BLaER1 treated with 17β-estradiol and CSF1 and Interleukin-3, amounts not matched to agents 10 nM and 100 nM (cell line): ENCODE data around the gene AMFR.

Source experiments
- H3K27ac ChIP-seq, 11 experiments: shearing (Covaris generic); formaldehyde crosslinking; 2 replicates each; pipeline ENCODE4 v1.8.1; 2022
- H3K27me3 ChIP-seq, 11 experiments: shearing (Covaris generic); formaldehyde crosslinking; 2 replicates each; pipeline ENCODE4 v1.8.1; 2022
- H3K36me3 ChIP-seq, 11 experiments: shearing (Covaris generic); formaldehyde crosslinking; 2 replicates each; pipeline ENCODE4 v1.8.1; 2022
- H3K4me1 ChIP-seq, 10 experiments: shearing (Covaris generic); formaldehyde crosslinking; 2 replicates each; pipeline ENCODE4 v1.8.1; 2022
- H3K4me2 ChIP-seq, 11 experiments: shearing (Covaris generic); formaldehyde crosslinking; 2 replicates each; pipeline ENCODE4 v1.8.1; 2022
- H3K4me3 ChIP-seq, 10 experiments: shearing (Covaris generic); formaldehyde crosslinking; 2 replicates each; pipeline ENCODE4 v1.8.1; 2022
- H3K9ac ChIP-seq, 11 experiments: shearing (Covaris generic); formaldehyde crosslinking; 2 replicates each; pipeline ENCODE4 v1.8.1; 2022
- H3K9me3 ChIP-seq, 11 experiments: shearing (Covaris generic); formaldehyde crosslinking; replicated peaks in 1 of 11; 2 replicates each; pipeline ENCODE4 v1.8.1; 2022
- H4K20me1 ChIP-seq, 11 experiments: shearing (Covaris generic); formaldehyde crosslinking; 2 replicates each; pipeline ENCODE4 v1.8.1; 2022
- Cebpa-rat ChIP-seq, 11 experiments: shearing (Covaris generic); IDR thresholded peaks; 2 replicates each; pipeline ENCODE4 v1.8.1; 2022

Gene AMFR

DNA sequence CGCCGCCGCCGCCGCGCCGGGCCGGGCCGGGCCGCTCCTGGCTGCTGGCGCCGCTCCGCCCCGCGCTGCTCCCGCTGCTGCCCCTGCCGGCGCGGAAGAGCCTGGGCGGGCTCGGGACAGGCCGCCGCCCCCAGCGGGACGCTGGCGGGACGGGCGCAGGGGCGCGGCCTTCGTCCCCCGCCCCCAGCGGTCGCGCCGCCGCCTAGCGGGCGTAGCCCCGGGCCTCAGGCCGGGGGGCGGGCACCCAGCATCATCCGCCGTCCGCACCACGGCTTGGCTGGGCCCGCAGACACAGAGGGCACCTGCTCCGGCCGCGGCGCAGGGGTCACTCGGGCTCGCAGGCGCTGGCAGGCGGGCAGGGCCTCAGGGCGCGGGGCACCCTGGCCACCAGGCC, at the start of gene AMFR:
Gene AMFR (minus strand): TSS at position 107 of the 394 bp plus-strand sequence. CDS start 218 bp downstream, outside the sequence.
- TF ChIP-seq Cebpa-rat (IDR thresholded peaks at IDR 0.05), result no peak
- peak within 1 kb of the TSS; percentile 88 to 98 (median 96) for H3K4me2 ChIP-seq
- H3K4me1 ChIP-seq, result peaks cover 30 to 40% (median 35%) of the 10 kb centered on the region in 10 experiments
- H4K20me1 ChIP-seq, result peaks cover 14 to 46% (median 31%) of the 10 kb centered on the region in 11 experiments; a peak in 20 of 22 replicates
- H3K9ac ChIP-seq, result peak within 1 kb of the TSS; percentile 87 to 98 (median 94)
- peaks cover 2 to 21% (median 12%) of the 10 kb centered on the region in 11 experiments; a peak in 18 of 22 replicates for H3K36me3 ChIP-seq
- H3K9me3 ChIP-seq, result no peaks in the 10 kb centered on the region
- peak within 1 kb of the TSS; percentile 77 to 98 (median 96) for H3K4me3 ChIP-seq
- H3K27ac ChIP-seq, result peak within 1 kb of the TSS; percentile 85 to 95 (median 90)
- no peaks in the 10 kb centered on the region for H3K27me3 ChIP-seq

DNA sequence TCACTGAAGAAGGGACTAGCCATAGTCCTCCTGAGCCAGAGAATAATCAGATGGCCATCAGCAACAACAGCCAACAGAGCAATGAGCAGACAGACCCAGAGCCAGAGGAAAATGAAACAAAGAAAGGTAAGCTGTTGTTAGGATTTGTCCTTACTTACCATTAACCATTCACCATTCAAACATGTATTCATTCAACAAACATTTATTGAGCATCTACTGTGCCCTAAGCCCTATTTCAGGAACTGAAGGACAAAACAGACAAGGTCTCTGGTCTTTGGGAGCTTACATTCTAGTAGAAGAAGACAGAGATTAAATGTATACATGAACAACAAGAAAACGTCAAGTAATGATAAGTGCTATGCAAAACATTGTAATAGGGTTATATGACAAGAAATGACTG, 45.3 kb upstream of the AMFR start:
- Histone ChIP-seq H3K27ac (no peak overlapping the region), H3K27me3 (no peaks in the 10 kb centered on the region), H3K9ac (no peak overlapping the region), H3K4me3 (no peak overlapping the region), H3K36me3 (peaks cover 100% of the 10 kb centered on the region in 11 experiments), H3K4me1 (no peaks in the 10 kb centered on the region), H3K4me2 (no peak overlapping the region), H4K20me1 (peaks cover 0 to 15% (median 0%) of the 10 kb centered on the region in 11 experiments; a peak in 2 of 22 replicates), H3K9me3 (no peaks in the 10 kb centered on the region)
- no peak for TF ChIP-seq Cebpa-rat (IDR thresholded peaks at IDR 0.05)

DNA sequence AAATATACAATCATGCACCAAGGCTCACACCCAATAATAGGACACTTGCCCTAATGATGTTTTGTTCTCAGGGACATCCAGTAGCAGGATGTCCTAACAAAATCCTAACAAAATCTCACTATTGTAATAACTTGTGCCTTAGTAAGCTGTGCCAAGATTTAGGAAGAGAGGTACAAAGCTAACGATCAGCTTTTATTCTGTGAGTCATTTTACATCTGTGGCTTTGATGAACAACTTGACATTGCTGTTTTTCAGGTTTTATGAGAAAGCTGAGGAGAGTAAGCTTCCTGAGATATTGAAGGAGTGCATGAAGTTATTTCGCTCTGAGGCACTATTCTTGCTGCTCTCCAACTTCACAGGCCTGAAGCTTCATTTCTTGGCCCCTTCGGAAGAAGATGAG, 44.9 kb upstream of the AMFR start:
- Histone ChIP-seq H3K4me2 (no peak overlapping the region), H3K27ac (no peak overlapping the region), H3K36me3 (peaks cover 100% of the 10 kb centered on the region in 11 experiments), H3K4me3 (no peak overlapping the region), H4K20me1 (peaks cover 0 to 15% (median 0%) of the 10 kb centered on the region in 11 experiments; a peak in 2 of 22 replicates), H3K27me3 (no peaks in the 10 kb centered on the region), H3K9me3 (no peaks in the 10 kb centered on the region), H3K4me1 (no peaks in the 10 kb centered on the region), H3K9ac (no peak overlapping the region)
- no peak for TF ChIP-seq Cebpa-rat (IDR thresholded peaks at IDR 0.05)

DNA sequence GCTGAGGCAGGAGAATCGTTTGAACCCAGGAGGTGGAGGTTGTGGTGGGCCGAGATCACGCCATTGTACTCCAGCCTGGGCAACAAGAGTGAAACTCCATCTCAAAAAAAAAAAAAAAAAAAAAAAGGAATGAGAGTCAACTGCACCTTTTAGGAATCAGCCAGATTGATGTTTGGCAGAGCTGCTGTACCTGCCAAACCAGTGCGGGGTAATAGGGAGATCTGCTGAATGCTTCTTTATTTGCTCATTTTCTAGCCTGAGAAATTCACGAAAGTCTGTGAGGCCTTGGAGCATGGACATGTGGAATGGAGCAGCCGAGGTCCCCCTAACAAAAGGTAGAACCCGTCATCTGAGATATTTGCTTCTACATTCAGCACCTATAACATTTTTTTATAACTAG, 44.4 kb upstream of the AMFR start:
- H4K20me1 ChIP-seq, result peaks cover 0 to 15% (median 0%) of the 10 kb centered on the region in 11 experiments; a peak in 2 of 22 replicates
- no peaks in the 10 kb centered on the region for H3K9me3 ChIP-seq
- H3K9ac ChIP-seq, result no peak overlapping the region
- no peak overlapping the region for H3K4me3 ChIP-seq
- H3K27ac ChIP-seq, result no peak overlapping the region
- no peaks in the 10 kb centered on the region for H3K27me3 ChIP-seq
- peaks cover 100% of the 10 kb centered on the region in 11 experiments for H3K36me3 ChIP-seq
- no peaks in the 10 kb centered on the region for H3K4me1 ChIP-seq
- no peak overlapping the region for H3K4me2 ChIP-seq
- no peak for TF ChIP-seq Cebpa-rat (IDR thresholded peaks at IDR 0.05)

DNA sequence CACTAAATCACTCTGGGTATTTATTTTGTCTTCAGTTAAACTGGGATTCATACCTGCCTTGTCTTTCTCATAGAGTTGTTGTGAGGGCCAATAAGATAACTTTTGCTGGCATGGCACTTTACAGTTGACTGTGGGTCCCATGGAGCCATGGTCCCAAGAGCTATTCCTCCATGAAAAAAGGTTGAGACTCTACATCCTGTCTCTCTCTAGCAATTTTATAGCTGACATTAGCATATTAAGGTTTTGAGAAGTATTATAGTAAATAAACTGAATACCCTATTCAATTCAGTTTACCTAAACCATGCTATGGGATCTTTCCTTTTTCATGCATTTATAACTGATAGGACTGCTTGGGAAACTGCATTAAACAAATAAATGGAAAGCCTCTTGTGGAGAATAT, 43.5 kb upstream of the AMFR start:
- no peak for TF ChIP-seq Cebpa-rat (IDR thresholded peaks at IDR 0.05)
- H3K4me2 ChIP-seq, result no peak overlapping the region
- H3K27me3 ChIP-seq, result no peaks in the 10 kb centered on the region
- H3K4me3 ChIP-seq, result no peak overlapping the region
- H3K27ac ChIP-seq, result no peak overlapping the region
- H3K9me3 ChIP-seq, result no peaks in the 10 kb centered on the region
- H3K36me3 ChIP-seq, result peaks cover 100% of the 10 kb centered on the region in 11 experiments
- no peak overlapping the region for H3K9ac ChIP-seq
- peaks cover 0 to 15% (median 0%) of the 10 kb centered on the region in 11 experiments; a peak in 2 of 22 replicates for H4K20me1 ChIP-seq
- H3K4me1 ChIP-seq, result no peaks in the 10 kb centered on the region

DNA sequence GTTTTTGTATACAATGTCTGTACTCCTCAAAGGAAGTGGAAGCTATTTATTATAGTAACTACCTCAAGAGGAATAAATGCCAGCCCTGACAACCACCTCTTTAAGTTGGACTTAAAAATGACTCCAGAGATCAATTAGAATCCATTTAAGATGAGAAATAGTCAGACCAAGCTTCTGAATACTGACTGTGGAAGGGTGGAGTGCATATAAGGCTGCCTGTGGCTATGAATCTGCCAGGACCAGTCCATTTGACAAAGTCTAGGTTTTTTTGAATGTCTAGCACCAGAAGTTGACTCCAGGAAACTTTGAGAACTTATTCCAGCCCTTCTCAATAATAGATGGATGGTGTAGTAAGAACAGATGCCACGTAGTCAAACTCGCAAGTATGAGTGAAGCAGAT, 41.0 kb upstream of the AMFR start:
- Histone ChIP-seq H3K4me1 (no peaks in the 10 kb centered on the region), H3K27me3 (no peaks in the 10 kb centered on the region), H3K4me2 (no peak overlapping the region), H4K20me1 (peaks cover 0 to 13% (median 0%) of the 10 kb centered on the region in 11 experiments; a peak in 2 of 22 replicates), H3K9ac (no peak overlapping the region), H3K4me3 (no peak overlapping the region), H3K9me3 (no peaks in the 10 kb centered on the region), H3K27ac (no peak overlapping the region), H3K36me3 (peaks cover 99 to 100% (median 100%) of the 10 kb centered on the region in 11 experiments)
- no peak for TF ChIP-seq Cebpa-rat (IDR thresholded peaks at IDR 0.05)

DNA sequence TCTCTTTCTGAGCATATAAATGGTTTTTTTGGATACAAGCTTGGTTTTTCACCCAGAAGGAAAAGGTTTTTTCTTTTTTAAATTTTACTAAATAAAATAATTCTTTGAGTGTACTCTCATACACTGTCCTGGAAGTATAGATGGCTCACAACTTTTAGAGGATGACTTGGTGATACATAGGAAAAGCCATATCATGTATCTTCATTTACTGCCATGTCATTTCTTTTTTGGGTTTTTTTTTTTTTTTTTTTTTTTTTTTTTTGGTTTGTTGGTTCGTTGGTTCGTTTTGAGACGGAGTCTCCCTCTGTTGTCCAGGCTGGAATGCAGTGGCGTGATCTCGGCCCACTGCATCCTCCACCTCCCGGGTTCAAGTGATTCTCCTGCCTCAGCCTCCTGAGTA, 37.8 kb upstream of the AMFR start:
- no peak for TF ChIP-seq Cebpa-rat (IDR thresholded peaks at IDR 0.05)
- Histone ChIP-seq H3K27me3 (no peaks in the 10 kb centered on the region), H4K20me1 (peaks cover 0 to 19% (median 0%) of the 10 kb centered on the region in 11 experiments; a peak in 1 of 22 replicates), H3K4me2 (no peak overlapping the region), H3K36me3 (peaks cover 95 to 100% (median 99%) of the 10 kb centered on the region in 11 experiments), H3K9ac (no peak overlapping the region), H3K9me3 (no peaks in the 10 kb centered on the region), H3K4me3 (no peak overlapping the region), H3K27ac (no peak overlapping the region), H3K4me1 (no peaks in the 10 kb centered on the region)

DNA sequence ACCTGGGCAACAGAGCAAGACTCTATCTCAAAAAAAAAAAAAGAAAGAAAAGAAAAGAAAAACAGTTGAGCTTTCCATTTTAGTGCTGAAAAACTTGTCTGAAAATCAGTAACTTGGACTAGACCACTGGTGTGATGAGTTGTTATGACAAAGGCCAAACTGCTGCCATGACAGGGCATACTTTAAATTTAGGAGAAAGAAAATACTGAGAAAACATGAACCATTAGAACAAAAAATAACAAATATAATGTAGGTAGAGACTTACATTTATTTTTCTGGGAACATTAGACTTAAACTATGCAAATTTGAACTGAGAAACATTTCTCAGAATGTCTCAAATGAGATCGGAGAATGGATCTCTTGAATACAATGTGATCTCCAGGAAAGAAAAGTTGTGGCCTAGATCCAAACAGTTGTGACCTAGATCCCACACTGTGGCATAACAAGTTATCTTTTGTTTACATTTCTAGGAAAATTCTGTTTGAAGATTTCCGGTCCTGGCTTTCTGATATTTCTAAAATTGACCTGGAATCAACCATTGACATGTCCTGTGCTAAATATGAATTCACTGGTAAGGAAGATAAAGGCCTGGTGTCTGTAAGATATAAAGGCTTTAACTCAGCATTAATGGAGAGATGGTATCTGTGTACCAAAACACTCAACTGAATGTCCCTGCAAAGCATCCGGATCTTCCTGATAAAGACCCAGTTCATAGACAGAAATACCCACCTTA, 36.9 kb upstream of the AMFR start:
- H3K27me3 ChIP-seq, result no peaks in the 10 kb centered on the region
- no peak overlapping the region for H3K9ac ChIP-seq
- no peak overlapping the region for H3K4me2 ChIP-seq
- peaks cover 95 to 100% (median 99%) of the 10 kb centered on the region in 11 experiments for H3K36me3 ChIP-seq
- H3K27ac ChIP-seq, result no peak overlapping the region
- H3K4me1 ChIP-seq, result no peaks in the 10 kb centered on the region
- peaks cover 0 to 21% (median 0%) of the 10 kb centered on the region in 11 experiments; a peak in 2 of 22 replicates for H4K20me1 ChIP-seq
- H3K9me3 ChIP-seq, result no peaks in the 10 kb centered on the region
- no peak for TF ChIP-seq Cebpa-rat (IDR thresholded peaks at IDR 0.05)
- H3K4me3 ChIP-seq, result no peak overlapping the region

DNA sequence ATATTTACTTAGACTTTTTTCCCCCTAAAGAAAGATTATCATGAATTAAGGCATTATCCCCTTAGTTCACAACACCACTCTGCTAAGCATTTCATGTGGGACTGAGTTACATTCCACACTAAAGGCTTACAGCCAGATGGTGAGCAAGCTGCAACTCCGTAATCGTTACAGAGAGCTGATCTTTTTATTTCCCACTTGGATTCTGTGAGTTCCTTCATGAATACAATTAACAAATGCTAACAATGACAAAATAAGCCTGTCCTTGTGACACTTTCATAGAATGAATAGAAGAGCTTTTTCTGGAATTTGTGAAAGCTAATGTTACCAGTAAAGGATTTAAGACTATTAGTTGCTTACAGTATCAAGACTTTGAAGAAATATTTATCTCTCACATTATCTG, 34.8 kb upstream of the AMFR start:
- Histone ChIP-seq H3K4me3 (no peak overlapping the region), H3K27me3 (no peaks in the 10 kb centered on the region), H3K4me1 (no peaks in the 10 kb centered on the region), H3K4me2 (no peak overlapping the region), H3K9me3 (no peaks in the 10 kb centered on the region), H3K9ac (no peak overlapping the region), H3K36me3 (peaks cover 95 to 100% (median 99%) of the 10 kb centered on the region in 11 experiments), H4K20me1 (peaks cover 0 to 21% (median 0%) of the 10 kb centered on the region in 11 experiments; a peak in 2 of 22 replicates), H3K27ac (no peak overlapping the region)
- TF ChIP-seq Cebpa-rat (IDR thresholded peaks at IDR 0.05), result no peak
